Measurements from ENCODE around the gene LRRC52. TPM values are rescaled to one million over a fixed set of nuclear protein-coding genes. Genes with fewer than 3 reads are reported as not detected.

Gene LRRC52
- total RNA-seq, 1 experiment from 2014 or later, result not detected

GRCh38 chr1:165497069-165498013 lies 46.5 kb upstream of the LRRC52 start:
- in situ Hi-C loops (cut with HindIII; ENCODE audit: low pct_unique_long_range_greater_than_20kb, low sequenced_read_pairs) (no loop called here), intact Hi-C loops (cut with micrococcal nuclease; ENCODE audit: unreplicated experiment) (no loop called here)
- CTCF ChIA-PET, result no interaction called here
- Histone ChIP-seq H3K4me1 (ENCODE audit: control insufficient read depth, insufficient read depth, low read length) (no peaks in the 10 kb centered on the region), H3K36me3 (ENCODE audit: control insufficient read depth, insufficient read depth, low read length) (no peaks in the 10 kb centered on the region), H3K9me3 (ENCODE audit: control insufficient read depth, insufficient read depth, low read depth, low read length) (no peaks in the 10 kb centered on the region), H3K4me3 (ENCODE audit: low read depth in 2 of 2, low read length in 2 of 2) (no peak overlapping the region), H3K27ac (ENCODE audit: low read length) (no peak overlapping the region), H3K27me3 (ENCODE audit: control insufficient read depth, insufficient read depth, low read length) (0 out of 2 replicates have a peak, but pooled peaks cover 2% of the 10 kb centered on the region)
- POLR2A ChIA-PET, result no interaction called here
- ATAC-seq (no peak), DNase-seq (ENCODE audit: low read depth, low spot score) (no peak)
- TF ChIP-seq POLR2AphosphoS5 (IDR thresholded peaks at IDR 0.05; ENCODE audit: low read depth, low read length), result no peak
- TF ChIP-seq TCF7L2 (IDR thresholded peaks at IDR 0.05; ENCODE audit: low read depth, low read length), result no peak
- no peak for TF ChIP-seq CTCF (IDR thresholded peaks at IDR 0.05)
- TF ChIP-seq REST (IDR thresholded peaks at IDR 0.05; ENCODE audit: insufficient read depth in 1 of 2, low read depth in 2 of 2, low read length in 1 of 2), result no peak
- no peak for TF ChIP-seq SIN3A (IDR thresholded peaks at IDR 0.05; ENCODE audit: borderline replicate concordance, insufficient read depth, low read depth, low read length)
- BruUV-seq (replicated peaks), result no TSS peak

GRCh38 chr1:165501330-165501969 lies 42.4 kb upstream of the LRRC52 start:
- POLR2A ChIA-PET, result no interaction called here
- no peak for DNase-seq (ENCODE audit: low read depth, low spot score)

More at GRCh38 chr1:165501330-165501969, 42.4 kb upstream of the LRRC52 start:
- no peaks in the 10 kb centered on the region for H3K9me3 ChIP-seq (ENCODE audit: control insufficient read depth, insufficient read depth, low read depth, low read length)
- in situ Hi-C loops (cut with HindIII; ENCODE audit: low pct_unique_long_range_greater_than_20kb, low sequenced_read_pairs), result no loop called here
- BruUV-seq (replicated peaks), result no TSS peak
- intact Hi-C loops (cut with micrococcal nuclease; ENCODE audit: unreplicated experiment), result no loop called here
- H3K4me1 ChIP-seq (ENCODE audit: control insufficient read depth, insufficient read depth, low read length), result no peaks in the 10 kb centered on the region
- H3K36me3 ChIP-seq (ENCODE audit: control insufficient read depth, insufficient read depth, low read length), result no peaks in the 10 kb centered on the region
- no peak overlapping the region for H3K27ac ChIP-seq (ENCODE audit: low read length)
- CTCF ChIA-PET, result no interaction called here
- no peak for TF ChIP-seq SIN3A (IDR thresholded peaks at IDR 0.05; ENCODE audit: borderline replicate concordance, insufficient read depth, low read depth, low read length)
- no peak for TF ChIP-seq REST (IDR thresholded peaks at IDR 0.05; ENCODE audit: insufficient read depth in 1 of 2, low read depth in 2 of 2, low read length in 1 of 2)
- TF ChIP-seq POLR2AphosphoS5 (IDR thresholded peaks at IDR 0.05; ENCODE audit: low read depth, low read length), result no peak
- no peak for TF ChIP-seq CTCF (IDR thresholded peaks at IDR 0.05)
- TF ChIP-seq TCF7L2 (IDR thresholded peaks at IDR 0.05; ENCODE audit: low read depth, low read length), result no peak
- H3K27me3 ChIP-seq (ENCODE audit: control insufficient read depth, insufficient read depth, low read length), result peaks cover 6% of the 10 kb centered on the region
- no peak for ATAC-seq
- H3K4me3 ChIP-seq (ENCODE audit: low read depth in 2 of 2, low read length in 2 of 2), result no peak overlapping the region
